ENCODE results near the gene NCOA3.
A peak's percentile ranks its signal among the peaks of the same experiment; 100 is the strongest.

Gene NCOA3

GRCh38 chr20:47600967-47601547 lies 99.4 kb downstream of the NCOA3 start:
- TF ChIP-seq CTCF (conservative IDR thresholded peaks at IDR 0.05; ENCODE audit: low read depth): no peak
- no peak overlapping the region for H3K27ac ChIP-seq
- CTCF ChIA-PET: interaction anchor here (2.0 kb wide), 1 partner anchor 14 kb away, joined by 6 read pairs; no protein-coding TSS in a partner anchor
- POLR2A ChIA-PET (ENCODE audit: low non-redundant PET): no interaction called here
- no peak for DNase-seq (ENCODE audit: low spot score)

GRCh38 chr20:47603260-47603659 lies 101.6 kb downstream of the NCOA3 start:
- ChIA-PET POLR2A (ENCODE audit: low non-redundant PET) (no interaction called here), CTCF (interaction anchor here (0.7 kb wide), 1 partner anchor 98 kb away, joined by 3 read pairs; no protein-coding TSS in a partner anchor)
- no peak overlapping the region for H3K27ac ChIP-seq
- no peak for DNase-seq (ENCODE audit: low spot score)
- TF ChIP-seq CTCF (conservative IDR thresholded peaks at IDR 0.05; ENCODE audit: low read depth): no peak

GRCh38 chr20:47605673-47606413 lies 104.2 kb downstream of the NCOA3 start:
- ChIA-PET CTCF (interaction anchor here (0.6 kb wide), 1 partner anchor 244 kb away, joined by 5 read pairs; no protein-coding TSS in a partner anchor), POLR2A (ENCODE audit: low non-redundant PET) (no interaction called here)
- H3K27ac ChIP-seq: no peak overlapping the region
- TF ChIP-seq CTCF (conservative IDR thresholded peaks at IDR 0.05; ENCODE audit: low read depth): no peak
- DNase-seq (ENCODE audit: low spot score): no peak

- ChIA-PET CTCF (interaction anchor here (0.6 kb wide), 1 partner anchor 245 kb away, joined by 5 read pairs; no protein-coding TSS in a partner anchor), POLR2A (ENCODE audit: low non-redundant PET) (no interaction called here)
- H3K27ac ChIP-seq: no peak overlapping the region
- no peak for DNase-seq (ENCODE audit: low spot score)
- no peak for TF ChIP-seq CTCF (conservative IDR thresholded peaks at IDR 0.05; ENCODE audit: low read depth)
These were observed 104.8 kb downstream of the NCOA3 start for GRCh38 chr20:47606414-47606982.

GRCh38 chr20:47606983-47607613 lies 105.4 kb downstream of the NCOA3 start:
- CTCF ChIA-PET: no interaction called here
- no peak overlapping the region for H3K27ac ChIP-seq
- POLR2A ChIA-PET (ENCODE audit: low non-redundant PET): no interaction called here
- no peak for TF ChIP-seq CTCF (conservative IDR thresholded peaks at IDR 0.05; ENCODE audit: low read depth)
- peak; percentile 38 for DNase-seq (ENCODE audit: low spot score)

GRCh38 chr20:47609001-47609400 lies 107.3 kb downstream of the NCOA3 start:
- no peak overlapping the region for H3K27ac ChIP-seq
- ChIA-PET POLR2A (ENCODE audit: low non-redundant PET) (interaction anchor here (0.6 kb wide), 2 partner anchors 156 to 202 kb away, joined by 3 to 4 read pairs; no protein-coding TSS in a partner anchor), CTCF (interaction anchor here (0.6 to 2.3 kb wide), 5 partner anchors 12 to 628 kb away, joined by 3 to 16 read pairs (median 4); no protein-coding TSS in a partner anchor)
- no peak for DNase-seq (ENCODE audit: low spot score)
- TF ChIP-seq CTCF (conservative IDR thresholded peaks at IDR 0.05; ENCODE audit: low read depth): no peak
